OCI-LY1 (cell line): ENCODE results near the gene F2.
"Not testable (repeated sequence)": the region's sequence is repeated elsewhere in the genome, so short reads cannot be mapped to it uniquely, and the experiment has no call there.

ENCODE experiments used
- H2AFZ ChIP-seq: fragments of 200-600 bp; sonication (generic), shearing (Covaris generic); 2 replicates; pipeline ENCODE4 v1.6.0; 2014; ENCODE audit warnings: antibody characterized with exemption, mild to moderate bottlenecking, low read length
- H3F3A ChIP-seq: fragments of 200-600 bp; sonication (generic), shearing (Covaris generic); 2 replicates; pipeline ENCODE4 v1.6.0; 2014; ENCODE audit warnings: mild to moderate bottlenecking, antibody characterized with exemption, low read length, moderate library complexity; ENCODE audit not compliant: insufficient read depth
- H3K27ac ChIP-seq: fragments of 200-600 bp; sonication (generic); 2 replicates; pipeline ENCODE4 v1.5.1; 2014; ENCODE audit warnings: low read length, mixed run types, mild to moderate bottlenecking, low read depth; ENCODE audit not compliant: poor library complexity, severe bottlenecking
- H3K27me3 ChIP-seq: fragments of 200-600 bp; sonication (generic); 2 replicates; pipeline ENCODE4 v1.6.0; 2014; ENCODE audit warnings: antibody characterized with exemption, mild to moderate bottlenecking, low read length, moderate library complexity; ENCODE audit not compliant: insufficient read depth
- H3K36me3 ChIP-seq: fragments of 200-600 bp; sonication (generic); 2 replicates; pipeline ENCODE4 v1.6.1; 2014; ENCODE audit warnings: mild to moderate bottlenecking, antibody characterized with exemption, low read length, moderate library complexity, mixed read lengths; ENCODE audit not compliant: insufficient read depth
- H3K4me1 ChIP-seq: fragments of 200-600 bp; sonication (generic); 2 replicates; pipeline ENCODE4 v1.5.1; 2014; ENCODE audit warnings: mild to moderate bottlenecking, low read length, moderate library complexity; ENCODE audit not compliant: insufficient read depth, severe bottlenecking
- H3K4me2 ChIP-seq: fragments of 200-600 bp; sonication (generic), shearing (Covaris generic); 2 replicates; pipeline ENCODE4 v1.6.1; 2014; ENCODE audit warnings: low read length
- H3K4me3 ChIP-seq: fragments of 200-600 bp; sonication (generic); 2 replicates; pipeline ENCODE4 v1.5.1; 2014; ENCODE audit warnings: low read length, low read depth, mild to moderate bottlenecking, mixed read lengths; ENCODE audit not compliant: poor library complexity, severe bottlenecking
- H3K79me2 ChIP-seq: fragments of 200-600 bp; shearing (Covaris generic); 2 replicates; pipeline ENCODE4 v1.6.1; 2016; ENCODE audit warnings: mixed run types, low read length, mixed read lengths; ENCODE audit not compliant: insufficient read depth
- H3K9ac ChIP-seq: fragments of 200-600 bp; sonication (generic), shearing (Covaris generic); 2 replicates; pipeline ENCODE4 v1.6.1; 2014; ENCODE audit warnings: mild to moderate bottlenecking, low read length, mixed read lengths
- H3K9me2 ChIP-seq: fragments of 200-600 bp; sonication (generic), shearing (Covaris generic); 2 replicates; pipeline ENCODE4 v1.6.1; 2014; ENCODE audit warnings: low read depth, mild to moderate bottlenecking, low read length, mixed read lengths
- H3K9me3 ChIP-seq: fragments of 200-600 bp; shearing (Covaris generic); 2 replicates; pipeline ENCODE4 v1.6.1; 2014; ENCODE audit warnings: low read length, mixed read lengths
- H4K20me1 ChIP-seq: fragments of 200-600 bp; sonication (generic), shearing (Covaris generic); 2 replicates; pipeline ENCODE4 v1.6.0; 2016; ENCODE audit warnings: mild to moderate bottlenecking, low read length; ENCODE audit not compliant: insufficient read depth
- CTCF ChIP-seq: fragments of 200-600 bp; sonication (generic), shearing (Covaris generic); IDR thresholded peaks from 2 replicates; pipeline ENCODE4 v1.5.1; 2017; ENCODE audit warnings: mild to moderate bottlenecking, antibody characterized with exemption, low read length, moderate library complexity, mixed read lengths
- EZH2 ChIP-seq: fragments of 200-600 bp; sonication (generic), shearing (Covaris generic); IDR thresholded peaks from 2 replicates; pipeline ENCODE4 v1.8.0; 2017; ENCODE audit warnings: borderline replicate concordance, mixed run types, mild to moderate bottlenecking, antibody characterized with exemption, low read length, moderate library complexity, mixed read lengths

The F2 gene

DNA sequence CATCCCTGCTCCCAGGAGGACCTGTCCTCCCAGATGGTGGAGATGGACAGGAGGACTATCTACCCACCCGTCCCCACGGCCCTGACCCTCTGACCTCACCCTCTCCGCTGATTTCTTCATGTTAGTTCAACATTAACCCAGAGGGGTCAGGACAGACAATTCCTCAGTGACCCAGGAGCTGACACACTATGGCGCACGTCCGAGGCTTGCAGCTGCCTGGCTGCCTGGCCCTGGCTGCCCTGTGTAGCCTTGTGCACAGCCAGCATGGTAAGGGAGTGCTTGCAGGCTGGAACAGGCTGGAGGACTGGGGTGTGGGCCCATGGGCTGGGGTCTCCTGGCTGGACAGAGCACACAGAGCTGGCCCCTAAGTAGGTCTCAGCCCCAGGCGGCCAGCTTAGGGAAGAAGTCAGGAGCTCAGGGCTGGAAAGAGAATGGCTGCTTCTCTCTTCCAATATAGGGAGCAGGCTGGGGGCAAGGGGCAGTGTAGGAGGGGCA is at the start of gene F2:
Gene F2, plus strand, starts transcription at position 166 of the 495 bp plus-strand sequence. Its CDS starts 23 bp downstream, at position 189.
- no peaks in the 10 kb centered on the region for H3F3A ChIP-seq
- H4K20me1 ChIP-seq = no peaks in the 10 kb centered on the region
- H3K9me3 ChIP-seq = no peaks in the 10 kb centered on the region
- H3K4me2 ChIP-seq = no peak within 1 kb of the TSS
- no peaks in the 10 kb centered on the region for H3K27me3 ChIP-seq
- no peak within 1 kb of the TSS for H3K4me3 ChIP-seq
- H2AFZ ChIP-seq = no peak within 1 kb of the TSS
- H3K9me2 ChIP-seq = no peaks in the 10 kb centered on the region
- H3K9ac ChIP-seq = no peak within 1 kb of the TSS
- no peaks in the 10 kb centered on the region for H3K79me2 ChIP-seq
- H3K36me3 ChIP-seq = no peaks in the 10 kb centered on the region
- TF ChIP-seq EZH2 (no peak), CTCF (no peak)
- peaks cover 12% of the 10 kb centered on the region for H3K4me1 ChIP-seq
- H3K27ac ChIP-seq = no peak within 1 kb of the TSS

DNA sequence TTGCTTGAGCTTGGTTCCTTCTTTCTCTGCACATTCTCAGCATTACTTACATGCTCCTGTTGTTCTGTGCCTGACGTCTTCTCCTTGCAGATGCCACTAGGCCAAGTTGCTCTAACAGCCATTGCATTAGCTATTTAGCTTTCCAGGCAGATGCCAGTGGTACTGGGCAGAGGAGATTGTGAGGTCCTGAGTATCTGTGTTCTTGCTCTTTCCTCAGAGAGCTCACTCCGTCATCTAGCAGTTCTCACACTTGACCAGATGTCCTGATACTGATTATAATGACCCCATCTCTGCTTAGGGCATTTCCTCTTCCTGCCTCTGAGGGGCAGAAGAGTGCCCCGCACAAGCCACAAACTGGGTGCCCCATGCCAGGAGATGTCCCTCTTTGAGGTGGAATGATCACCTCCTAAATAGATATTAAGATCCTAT is 49.3 kb upstream of the F2 start:
- no peaks in the 10 kb centered on the region for H3F3A ChIP-seq
- H2AFZ ChIP-seq = no peak overlapping the region
- no peaks in the 10 kb centered on the region for H4K20me1 ChIP-seq
- peaks cover 22% of the 10 kb centered on the region for H3K4me1 ChIP-seq
- H3K9ac ChIP-seq = no peak overlapping the region
- H3K9me3 ChIP-seq = no peaks in the 10 kb centered on the region
- no peak overlapping the region for H3K4me3 ChIP-seq
- H3K4me2 ChIP-seq = no peak overlapping the region
- no peaks in the 10 kb centered on the region for H3K79me2 ChIP-seq
- TF ChIP-seq EZH2 = no peak
- peak; percentile 52 for TF ChIP-seq CTCF
- no peak overlapping the region for H3K27ac ChIP-seq
- H3K9me2 ChIP-seq = no peaks in the 10 kb centered on the region
- H3K36me3 ChIP-seq = peaks cover 80% of the 10 kb centered on the region
- no peaks in the 10 kb centered on the region for H3K27me3 ChIP-seq

DNA sequence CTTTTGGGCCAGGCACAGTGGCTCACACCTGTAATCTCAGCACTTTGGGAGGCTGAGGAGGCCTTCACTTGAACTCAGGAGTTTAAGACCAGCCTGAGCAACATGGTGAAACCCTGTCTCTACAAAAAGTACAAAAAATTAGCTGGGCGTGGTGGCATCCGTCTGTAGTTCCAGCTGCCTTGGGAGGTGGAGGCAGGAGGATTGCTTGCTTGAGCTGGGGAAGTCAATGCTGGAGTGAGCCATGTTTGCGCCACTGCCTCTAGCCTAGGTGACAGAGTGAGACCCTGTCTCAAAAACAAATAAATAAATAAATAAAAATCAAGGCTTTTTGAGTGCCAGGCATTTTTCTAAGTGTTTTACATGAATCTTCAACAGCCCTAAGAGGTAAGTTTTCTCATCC is 48.5 kb upstream of the F2 start:
- not testable (repeated sequence) for H3K79me2 ChIP-seq, H3K9me2 ChIP-seq, H4K20me1 ChIP-seq, H3K4me2 ChIP-seq, H3K27ac ChIP-seq, H3K9ac ChIP-seq, H3F3A ChIP-seq, H3K4me3 ChIP-seq, H3K27me3 ChIP-seq, H2AFZ ChIP-seq, H3K9me3 ChIP-seq
- Histone ChIP-seq H3K36me3 (peaks cover 72% of the 10 kb centered on the region), H3K4me1 (peaks cover 29% of the 10 kb centered on the region)

DNA sequence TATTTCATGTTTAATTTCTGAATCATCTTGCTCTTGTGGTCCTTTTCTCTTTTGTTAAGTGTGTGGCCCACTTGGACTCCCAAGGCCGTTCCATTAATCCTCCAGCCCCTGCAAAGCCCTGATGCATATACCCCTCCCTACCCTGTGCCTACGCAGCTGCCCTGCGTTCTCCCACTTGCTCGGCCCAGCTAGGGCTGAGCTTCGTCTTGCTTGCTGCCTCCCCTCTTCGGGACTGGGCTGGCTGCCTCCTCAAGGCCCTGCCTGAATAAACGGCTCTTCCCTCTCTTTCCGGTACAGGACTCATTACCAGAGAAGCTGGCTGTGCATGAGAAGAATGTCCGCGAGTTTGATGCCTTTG is 47.1 kb upstream of the F2 start:
- no peaks in the 10 kb centered on the region for H3K9me3 ChIP-seq
- H3K79me2 ChIP-seq = no peaks in the 10 kb centered on the region
- H3K4me1 ChIP-seq = peaks cover 33% of the 10 kb centered on the region
- H3K9me2 ChIP-seq = no peaks in the 10 kb centered on the region
- H3K27ac ChIP-seq = no peak overlapping the region
- no peak overlapping the region for H2AFZ ChIP-seq
- no peak overlapping the region for H3K9ac ChIP-seq
- H4K20me1 ChIP-seq = no peaks in the 10 kb centered on the region
- no peak overlapping the region for H3K4me2 ChIP-seq
- TF ChIP-seq CTCF (no peak), EZH2 (no peak)
- no peaks in the 10 kb centered on the region for H3K27me3 ChIP-seq
- H3F3A ChIP-seq = no peaks in the 10 kb centered on the region
- H3K4me3 ChIP-seq = no peak overlapping the region
- H3K36me3 ChIP-seq = peaks cover 59% of the 10 kb centered on the region
